IPS-15b (cell line): ENCODE data around the gene CRHR1.

Source experiments
- H3K27me3 ChIP-seq: one replicate; pipeline ENCODE4 v1.6.1; 2013; ENCODE audit warnings: low read length; ENCODE audit not compliant: control insufficient read depth, insufficient read depth
- H3K36me3 ChIP-seq: one replicate; pipeline ENCODE4 v1.6.1; 2013; ENCODE audit warnings: low read length; ENCODE audit not compliant: control insufficient read depth, insufficient read depth
- H3K4me1 ChIP-seq: one replicate; pipeline ENCODE4 v1.6.1; 2013; ENCODE audit warnings: mild to moderate bottlenecking, low read length; ENCODE audit not compliant: control insufficient read depth, insufficient read depth
- H3K4me3 ChIP-seq: one replicate; pipeline ENCODE4 v1.5.1; 2013; ENCODE audit warnings: low read depth, low read length
- H3K9ac ChIP-seq: one replicate; pipeline ENCODE4 v1.6.1; 2013; ENCODE audit warnings: low read depth, mild to moderate bottlenecking, low read length
- H3K9me3 ChIP-seq: one replicate; pipeline ENCODE4 v1.6.1; 2013; ENCODE audit warnings: mild to moderate bottlenecking, low read length; ENCODE audit not compliant: control insufficient read depth, insufficient read depth

CRHR1 gene

GRCh38 chr17:45828582-45829133 is 44.5 kb downstream of the CRHR1 start:
- no peak overlapping the region for H3K4me3 ChIP-seq
- no peaks in the 10 kb centered on the region for H3K36me3 ChIP-seq
- no peaks in the 10 kb centered on the region for H3K9me3 ChIP-seq
- H3K9ac ChIP-seq: no peak overlapping the region
- H3K27me3 ChIP-seq: no peaks in the 10 kb centered on the region
- no peaks in the 10 kb centered on the region for H3K4me1 ChIP-seq

- no peaks in the 10 kb centered on the region for H3K27me3 ChIP-seq
- H3K4me3 ChIP-seq: no peak overlapping the region
- H3K9me3 ChIP-seq: no peaks in the 10 kb centered on the region
- H3K36me3 ChIP-seq: no peaks in the 10 kb centered on the region
- H3K9ac ChIP-seq: no peak overlapping the region
- no peaks in the 10 kb centered on the region for H3K4me1 ChIP-seq
These were observed 49.8 kb downstream of the CRHR1 start for GRCh38 chr17:45833920-45834319.

GRCh38 chr17:45834471-45835396 is 50.6 kb downstream of the CRHR1 start:
- Histone ChIP-seq H3K27me3 (no peaks in the 10 kb centered on the region), H3K9me3 (no peaks in the 10 kb centered on the region), H3K4me1 (no peaks in the 10 kb centered on the region), H3K9ac (no peak overlapping the region), H3K4me3 (no peak overlapping the region), H3K36me3 (no peaks in the 10 kb centered on the region)

- Histone ChIP-seq H3K4me3 (no peak overlapping the region), H3K9ac (no peak overlapping the region), H3K9me3 (no peaks in the 10 kb centered on the region), H3K36me3 (no peaks in the 10 kb centered on the region), H3K4me1 (no peaks in the 10 kb centered on the region), H3K27me3 (no peaks in the 10 kb centered on the region)
These were observed 51.4 kb downstream of the CRHR1 start for GRCh38 chr17:45835481-45835880.

GRCh38 chr17:45836047-45837044 is 52.2 kb downstream of the CRHR1 start:
- H3K9me3 ChIP-seq: no peaks in the 10 kb centered on the region
- H3K4me3 ChIP-seq: no peak overlapping the region
- no peaks in the 10 kb centered on the region for H3K36me3 ChIP-seq
- no peak overlapping the region for H3K9ac ChIP-seq
- H3K4me1 ChIP-seq: no peaks in the 10 kb centered on the region
- H3K27me3 ChIP-seq: no peaks in the 10 kb centered on the region

- H3K9ac ChIP-seq: no peak overlapping the region
- no peaks in the 10 kb centered on the region for H3K4me1 ChIP-seq
- no peaks in the 10 kb centered on the region for H3K27me3 ChIP-seq
- no peak overlapping the region for H3K4me3 ChIP-seq
- H3K9me3 ChIP-seq: no peaks in the 10 kb centered on the region
- H3K36me3 ChIP-seq: no peaks in the 10 kb centered on the region
These were observed 53.1 kb downstream of the CRHR1 start for GRCh38 chr17:45837187-45837586.

GRCh38 chr17:45837603-45838002 is 53.5 kb downstream of the CRHR1 start:
- Histone ChIP-seq H3K4me3 (no peak overlapping the region), H3K9me3 (no peaks in the 10 kb centered on the region), H3K27me3 (no peaks in the 10 kb centered on the region), H3K4me1 (no peaks in the 10 kb centered on the region), H3K9ac (no peak overlapping the region), H3K36me3 (no peaks in the 10 kb centered on the region)

- no peak overlapping the region for H3K9ac ChIP-seq
- H3K4me3 ChIP-seq: no peak overlapping the region
- H3K4me1 ChIP-seq: no peaks in the 10 kb centered on the region
- no peaks in the 10 kb centered on the region for H3K27me3 ChIP-seq
- no peaks in the 10 kb centered on the region for H3K36me3 ChIP-seq
- no peaks in the 10 kb centered on the region for H3K9me3 ChIP-seq
These were observed 54.7 kb downstream of the CRHR1 start for GRCh38 chr17:45838751-45839295.

GRCh38 chr17:45839442-45839841 is 55.3 kb downstream of the CRHR1 start:
- no peaks in the 10 kb centered on the region for H3K9me3 ChIP-seq
- no peak overlapping the region for H3K9ac ChIP-seq
- no peak overlapping the region for H3K4me3 ChIP-seq
- no peaks in the 10 kb centered on the region for H3K4me1 ChIP-seq
- no peaks in the 10 kb centered on the region for H3K36me3 ChIP-seq
- H3K27me3 ChIP-seq: no peaks in the 10 kb centered on the region

GRCh38 chr17:45841186-45841585 is 57.1 kb downstream of the CRHR1 start:
- H3K9me3 ChIP-seq: no peaks in the 10 kb centered on the region
- no peak overlapping the region for H3K9ac ChIP-seq
- no peak overlapping the region for H3K4me3 ChIP-seq
- no peaks in the 10 kb centered on the region for H3K27me3 ChIP-seq
- H3K36me3 ChIP-seq: no peaks in the 10 kb centered on the region
- no peaks in the 10 kb centered on the region for H3K4me1 ChIP-seq

- H3K36me3 ChIP-seq: no peaks in the 10 kb centered on the region
- no peaks in the 10 kb centered on the region for H3K27me3 ChIP-seq
- no peaks in the 10 kb centered on the region for H3K4me1 ChIP-seq
- no peak overlapping the region for H3K9ac ChIP-seq
- H3K9me3 ChIP-seq: no peaks in the 10 kb centered on the region
- no peak overlapping the region for H3K4me3 ChIP-seq
These were observed 57.9 kb downstream of the CRHR1 start for GRCh38 chr17:45841883-45842525.
